ENCODE measurements around the gene PSAT1.

PSAT1 gene

DNA sequence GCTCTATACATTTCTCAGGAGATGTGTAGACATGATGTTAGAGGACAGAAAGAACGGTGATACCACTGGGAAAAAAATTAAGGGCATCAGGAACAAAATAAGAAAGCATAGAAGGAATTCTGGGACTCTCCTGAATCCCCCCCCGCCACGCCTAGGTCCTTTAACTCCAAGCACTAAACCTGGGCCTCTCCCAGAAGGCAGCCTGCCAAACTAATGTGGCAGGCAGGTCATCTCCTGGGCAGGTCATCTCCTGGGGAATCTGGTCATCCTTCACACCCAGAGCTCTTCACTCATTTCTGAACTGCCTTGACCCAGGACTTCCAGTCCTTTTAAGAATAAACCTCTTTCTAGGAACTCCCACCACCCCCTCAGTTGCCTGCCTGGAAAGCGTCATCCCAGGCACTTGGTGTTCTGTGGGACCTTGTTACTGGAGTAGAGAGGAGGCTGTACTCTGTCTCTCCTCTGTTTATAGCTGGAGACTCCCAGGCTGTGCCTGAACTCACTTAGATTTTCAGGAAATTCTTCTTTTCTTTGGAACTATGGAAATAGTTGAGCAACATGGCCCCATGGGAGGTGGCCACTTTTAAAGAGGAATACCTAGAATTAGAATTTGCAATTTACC is 24.1 kb downstream of the PSAT1 start:
- no peaks in the 10 kb centered on the region for H3K27me3 ChIP-seq (replicated peaks)
- no peak overlapping the region for H3K4me3 ChIP-seq (ENCODE audit: low read depth, low read length)
- DNase-seq: no peak
- TF ChIP-seq, protein P1, sequence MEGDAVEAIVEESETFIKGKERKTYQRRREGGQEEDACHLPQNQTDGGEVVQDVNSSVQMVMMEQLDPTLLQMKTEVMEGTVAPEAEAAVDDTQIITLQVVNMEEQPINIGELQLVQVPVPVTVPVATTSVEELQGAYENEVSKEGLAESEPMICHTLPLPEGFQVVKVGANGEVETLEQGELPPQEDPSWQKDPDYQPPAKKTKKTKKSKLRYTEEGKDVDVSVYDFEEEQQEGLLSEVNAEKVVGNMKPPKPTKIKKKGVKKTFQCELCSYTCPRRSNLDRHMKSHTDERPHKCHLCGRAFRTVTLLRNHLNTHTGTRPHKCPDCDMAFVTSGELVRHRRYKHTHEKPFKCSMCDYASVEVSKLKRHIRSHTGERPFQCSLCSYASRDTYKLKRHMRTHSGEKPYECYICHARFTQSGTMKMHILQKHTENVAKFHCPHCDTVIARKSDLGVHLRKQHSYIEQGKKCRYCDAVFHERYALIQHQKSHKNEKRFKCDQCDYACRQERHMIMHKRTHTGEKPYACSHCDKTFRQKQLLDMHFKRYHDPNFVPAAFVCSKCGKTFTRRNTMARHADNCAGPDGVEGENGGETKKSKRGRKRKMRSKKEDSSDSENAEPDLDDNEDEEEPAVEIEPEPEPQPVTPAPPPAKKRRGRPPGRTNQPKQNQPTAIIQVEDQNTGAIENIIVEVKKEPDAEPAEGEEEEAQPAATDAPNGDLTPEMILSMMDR (IDR thresholded peaks at IDR 0.05; ENCODE audit: low read depth, low read length, missing control alignments): no peak
- in situ Hi-C loops (cut with HindIII; ENCODE audit: low pct_ligation_motif_present, low sequenced_read_pairs): no loop called here
- peaks cover 10% of the 10 kb centered on the region for H3K36me3 ChIP-seq (replicated peaks)
- H3K27ac ChIP-seq: no peak overlapping the region

DNA sequence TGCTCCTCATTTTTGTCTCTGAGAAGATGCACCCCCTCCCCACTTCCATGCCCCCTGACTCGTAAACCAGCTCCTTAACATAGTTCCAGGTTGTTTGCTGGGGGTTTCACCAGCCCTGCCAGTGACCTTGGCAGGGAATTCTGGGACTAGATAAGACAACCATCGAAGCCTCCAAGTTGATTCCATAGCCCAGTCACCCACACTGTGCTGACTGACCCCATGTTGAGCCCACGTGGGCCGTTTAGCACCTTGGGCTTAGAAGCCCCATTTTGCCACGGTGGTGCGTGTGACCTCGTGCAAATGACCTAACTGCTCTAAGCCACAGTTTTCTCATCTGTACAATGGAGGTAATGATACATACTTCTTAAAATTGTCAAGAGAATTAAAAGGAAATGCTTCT is 24.6 kb downstream of the PSAT1 start:
- H3K27me3 ChIP-seq (replicated peaks): no peaks in the 10 kb centered on the region
- H3K4me3 ChIP-seq (ENCODE audit: low read depth, low read length): no peak overlapping the region
- in situ Hi-C loops (cut with HindIII; ENCODE audit: low pct_ligation_motif_present, low sequenced_read_pairs): no loop called here
- H3K27ac ChIP-seq: no peak overlapping the region
- TF ChIP-seq, protein P1 (IDR thresholded peaks at IDR 0.05; ENCODE audit: low read depth, low read length, missing control alignments): no peak
- H3K36me3 ChIP-seq (replicated peaks): peaks cover 10% of the 10 kb centered on the region
- DNase-seq: no peak

DNA sequence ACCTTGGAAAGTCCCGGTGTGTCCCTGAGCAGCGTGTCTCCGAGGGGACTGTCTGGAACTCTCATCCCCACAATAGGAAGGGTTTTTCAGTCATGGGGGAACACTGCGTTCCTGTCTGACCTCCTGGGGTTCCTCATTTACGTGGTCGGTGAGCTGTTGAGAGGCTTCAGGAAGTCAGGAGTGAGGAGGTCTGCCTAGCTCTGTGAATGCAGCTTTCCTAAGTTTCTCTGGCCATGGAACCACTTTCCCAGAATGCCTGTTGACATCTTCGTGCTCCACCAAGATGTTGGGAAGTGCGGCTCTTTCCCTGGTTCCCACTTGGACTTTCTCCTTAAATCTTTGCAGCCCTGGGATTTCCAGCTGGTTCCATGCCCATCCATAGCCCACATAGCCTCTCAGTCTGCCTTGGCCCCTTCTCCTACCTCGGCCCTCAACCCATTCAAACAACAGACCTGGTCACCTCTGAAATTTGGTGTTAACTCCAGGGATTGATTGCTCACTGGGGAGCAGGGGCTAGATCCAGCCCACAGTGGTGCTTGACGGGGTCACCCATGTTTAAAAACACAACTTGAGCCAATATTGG is 27.2 kb downstream of the PSAT1 start:
- Histone ChIP-seq H3K27ac (no peak overlapping the region), H3K27me3 (replicated peaks) (no peaks in the 10 kb centered on the region), H3K36me3 (replicated peaks) (peaks cover 4% of the 10 kb centered on the region), H3K4me3 (ENCODE audit: low read depth, low read length) (no peak overlapping the region)
- in situ Hi-C loops (cut with HindIII; ENCODE audit: low pct_ligation_motif_present, low sequenced_read_pairs): no loop called here
- no peak for DNase-seq
- TF ChIP-seq, protein P1 (IDR thresholded peaks at IDR 0.05; ENCODE audit: low read depth, low read length, missing control alignments): no peak

DNA sequence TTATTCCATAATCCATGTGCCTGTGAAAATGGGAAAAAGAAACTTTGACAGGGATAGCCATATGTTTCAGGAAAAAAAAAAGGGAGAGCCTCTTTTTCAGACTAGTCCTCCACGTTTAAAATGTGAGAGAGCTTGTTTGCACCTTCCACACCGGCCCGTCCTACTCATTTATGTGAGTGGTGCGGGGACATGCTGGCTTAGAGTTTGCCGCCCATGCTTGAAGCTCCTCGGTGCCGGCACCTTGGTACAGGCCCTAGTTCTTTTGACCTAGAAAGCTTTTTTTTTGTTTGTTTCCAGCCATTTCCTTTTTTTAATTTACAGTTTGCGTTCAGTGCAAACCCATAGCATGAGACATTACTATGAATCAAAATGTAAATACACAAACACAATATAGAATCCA is 27.8 kb downstream of the PSAT1 start:
- Histone ChIP-seq H3K36me3 (replicated peaks) (peaks cover 3% of the 10 kb centered on the region), H3K27ac (no peak overlapping the region), H3K27me3 (replicated peaks) (no peaks in the 10 kb centered on the region), H3K4me3 (ENCODE audit: low read depth, low read length) (no peak overlapping the region)
- DNase-seq: no peak
- in situ Hi-C loops (cut with HindIII; ENCODE audit: low pct_ligation_motif_present, low sequenced_read_pairs): no loop called here
- TF ChIP-seq, protein P1 (IDR thresholded peaks at IDR 0.05; ENCODE audit: low read depth, low read length, missing control alignments): no peak

DNA sequence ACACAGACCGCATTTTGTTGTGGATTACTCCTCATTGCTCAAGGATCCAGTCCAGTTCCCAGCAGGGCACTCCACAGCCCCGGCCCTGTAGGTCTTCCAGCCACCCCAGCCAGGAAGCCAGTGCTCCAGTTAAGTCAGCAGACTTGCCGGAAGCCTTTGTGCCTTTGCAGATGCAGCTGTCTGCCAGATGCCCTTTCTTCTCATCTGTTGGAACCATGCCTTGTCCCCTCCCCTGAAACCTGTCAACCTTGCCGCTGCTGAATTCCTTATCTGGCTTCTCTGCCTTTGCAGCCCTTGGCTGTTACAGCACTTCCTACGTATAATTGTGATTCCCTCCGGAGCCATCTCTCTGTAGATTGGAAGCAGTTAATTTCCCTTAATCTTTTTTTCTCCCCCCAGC is 28.4 kb downstream of the PSAT1 start:
- in situ Hi-C loops (cut with HindIII; ENCODE audit: low pct_ligation_motif_present, low sequenced_read_pairs): no loop called here
- DNase-seq: peak; percentile 11
- TF ChIP-seq, protein P1 (IDR thresholded peaks at IDR 0.05; ENCODE audit: low read depth, low read length, missing control alignments): no peak
- Histone ChIP-seq H3K27ac (no peak overlapping the region), H3K27me3 (replicated peaks) (no peaks in the 10 kb centered on the region), H3K36me3 (replicated peaks) (peaks cover 3% of the 10 kb centered on the region), H3K4me3 (ENCODE audit: low read depth, low read length) (no peak overlapping the region)

All from brain microvascular endothelial cell (primary cell).